GM18861 (cell line): ENCODE results near the gene KCNG2.

Experiments
- ATAC-seq: cut with Tn5 transposase; IDR thresholded peaks from one replicate; pipeline ENCODE4 v1.9.1; 2021; ENCODE audit not compliant: unreplicated experiment

The KCNG2 gene

DNA sequence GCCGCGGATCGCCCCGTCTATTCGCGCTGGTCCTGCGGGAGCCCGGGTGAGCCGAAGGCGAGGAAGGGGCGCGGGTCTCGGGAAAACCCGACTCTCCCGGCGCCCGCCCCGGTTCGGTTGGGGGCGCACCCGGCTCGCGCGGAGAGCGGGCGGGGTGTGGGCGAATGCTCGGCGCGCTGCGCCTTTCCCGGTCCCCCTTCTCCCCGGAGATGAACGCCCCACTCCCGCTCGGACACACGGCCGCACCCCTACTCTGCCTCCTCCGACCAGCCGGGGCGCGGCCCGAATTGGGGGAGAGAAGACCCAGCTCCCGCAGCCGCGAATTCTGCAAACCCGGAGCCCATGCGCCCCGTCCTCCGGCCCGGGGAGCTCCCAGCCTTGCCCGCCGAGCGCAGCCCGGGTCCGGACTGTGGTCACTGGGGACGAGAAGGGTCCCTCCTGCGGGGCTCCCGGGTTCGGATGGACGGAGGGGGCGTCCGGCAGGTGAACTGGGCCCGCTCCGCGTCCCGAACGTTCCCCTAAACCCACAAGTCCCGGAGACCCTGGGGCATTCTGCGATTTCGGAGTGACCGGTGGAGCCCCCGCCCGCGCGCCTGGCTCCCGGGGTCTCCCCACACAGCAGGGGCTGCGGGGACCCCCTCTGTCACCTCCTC, 734 bp downstream of the KCNG2 start:
- no peak for ATAC-seq

DNA sequence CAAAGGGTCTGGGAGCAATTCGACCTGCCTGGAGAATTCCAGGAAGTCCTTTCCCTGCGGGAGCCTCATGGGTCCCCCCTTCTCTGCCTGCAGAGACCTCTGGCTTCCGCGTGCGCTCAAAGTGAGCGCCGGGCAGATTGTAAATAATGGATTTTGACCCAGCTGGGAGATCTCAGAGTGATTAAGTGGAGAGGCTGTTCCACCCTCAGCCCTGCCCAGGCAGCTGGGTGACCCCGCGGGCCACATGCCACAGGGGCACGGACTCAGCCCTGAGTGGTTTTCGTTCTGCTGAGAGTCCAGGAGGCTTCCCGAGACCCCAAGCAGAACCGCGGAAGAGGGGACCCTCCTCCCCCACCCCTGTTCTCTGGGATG, 1.2 kb downstream of the KCNG2 start:
- no peak for ATAC-seq

DNA sequence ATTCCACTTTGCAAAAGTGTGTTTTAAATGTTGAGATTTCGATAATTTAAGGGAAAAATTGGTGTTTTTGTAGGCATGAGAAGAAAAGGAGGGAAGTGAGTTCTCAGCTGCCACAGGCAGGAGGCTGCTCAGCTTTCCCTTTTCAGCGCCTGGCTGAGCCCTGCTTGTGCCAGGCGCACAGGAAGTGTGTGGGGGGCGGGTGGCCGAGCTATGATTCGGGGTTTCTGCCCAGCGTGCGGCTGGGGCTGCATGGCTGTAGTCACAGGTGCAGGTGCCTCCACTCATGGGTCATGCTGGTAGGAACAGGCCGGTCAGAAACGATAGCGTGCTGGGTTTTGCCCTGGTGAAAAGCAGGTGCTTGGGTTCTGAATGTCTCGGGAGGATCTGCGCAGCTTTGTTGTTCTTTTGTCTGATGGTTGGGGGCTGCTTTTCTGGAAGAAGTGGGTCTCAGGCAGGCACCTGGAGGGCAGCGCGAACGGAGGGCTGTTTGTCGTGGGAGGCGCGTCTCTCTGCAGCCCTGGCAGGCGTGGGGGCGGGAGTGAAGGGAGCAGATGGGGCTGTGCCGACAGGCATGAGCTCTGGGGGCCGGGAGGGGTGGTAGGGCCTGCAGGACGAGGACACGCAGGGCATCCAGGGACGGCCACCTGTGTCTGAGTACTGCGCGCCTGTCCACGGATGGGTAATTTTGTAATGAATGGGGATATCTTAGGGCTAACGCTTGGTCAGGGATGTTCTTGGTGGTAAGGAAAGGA, 2.1 kb downstream of the KCNG2 start:
- no peak for ATAC-seq

DNA sequence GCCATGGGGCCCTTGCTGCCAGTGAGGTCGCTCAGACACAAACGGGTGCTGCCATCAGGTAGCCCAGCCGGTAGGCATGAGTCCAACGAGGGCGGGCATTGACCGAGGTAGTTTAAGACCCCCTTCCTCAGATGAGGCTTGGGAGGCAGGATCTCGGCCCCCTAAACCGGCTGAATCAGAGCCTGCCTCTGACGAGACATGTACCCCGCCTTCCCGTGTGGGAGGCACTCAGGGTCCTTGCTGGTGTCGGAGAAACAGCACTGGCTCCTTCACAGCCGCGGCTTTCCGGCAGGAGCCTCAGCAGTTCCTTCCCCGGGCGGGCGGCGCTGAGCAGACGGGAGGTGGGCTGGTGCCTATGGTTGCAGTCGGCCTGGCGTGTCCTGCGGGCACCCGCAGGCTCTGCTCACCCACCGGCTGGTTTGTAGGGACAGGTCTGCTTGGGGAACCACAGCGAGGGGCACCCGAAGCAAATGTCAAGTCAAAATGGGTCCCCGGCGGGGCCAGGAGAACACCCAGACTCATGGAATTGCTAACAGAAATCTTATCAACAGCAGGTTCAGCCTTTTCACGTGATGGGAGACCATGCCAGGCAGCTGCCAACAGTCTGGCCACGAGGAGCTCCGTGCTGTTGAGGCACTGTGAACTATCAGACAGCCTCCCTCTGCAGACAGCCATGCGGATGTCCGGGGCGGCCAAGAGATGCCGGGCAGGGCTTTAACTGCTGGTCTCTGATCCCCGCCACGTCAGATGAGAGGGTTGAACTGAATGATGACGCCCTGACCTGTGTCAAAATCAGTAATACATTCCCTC, 2.8 kb downstream of the KCNG2 start:
- no peak for ATAC-seq

DNA sequence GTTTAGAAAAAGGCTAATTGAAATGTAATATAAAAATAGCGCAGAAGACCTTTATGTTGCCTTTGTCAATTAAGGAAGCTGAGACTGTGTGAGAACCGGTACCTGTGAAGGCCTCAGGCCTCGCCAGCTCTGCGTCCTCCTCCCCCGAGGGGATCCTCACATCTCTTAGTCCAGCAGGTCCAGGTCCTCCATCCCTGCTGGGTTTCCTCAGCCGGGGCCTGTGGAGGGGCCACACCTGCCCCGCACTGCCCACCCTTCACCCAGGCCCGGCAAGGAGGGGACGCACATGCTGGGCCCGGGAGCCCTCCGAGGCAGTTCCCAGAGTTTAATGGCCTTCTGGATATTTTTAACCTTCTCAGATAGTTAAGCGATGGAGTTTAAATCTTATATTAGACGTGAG, 3.5 kb downstream of the KCNG2 start:
- no peak for ATAC-seq

DNA sequence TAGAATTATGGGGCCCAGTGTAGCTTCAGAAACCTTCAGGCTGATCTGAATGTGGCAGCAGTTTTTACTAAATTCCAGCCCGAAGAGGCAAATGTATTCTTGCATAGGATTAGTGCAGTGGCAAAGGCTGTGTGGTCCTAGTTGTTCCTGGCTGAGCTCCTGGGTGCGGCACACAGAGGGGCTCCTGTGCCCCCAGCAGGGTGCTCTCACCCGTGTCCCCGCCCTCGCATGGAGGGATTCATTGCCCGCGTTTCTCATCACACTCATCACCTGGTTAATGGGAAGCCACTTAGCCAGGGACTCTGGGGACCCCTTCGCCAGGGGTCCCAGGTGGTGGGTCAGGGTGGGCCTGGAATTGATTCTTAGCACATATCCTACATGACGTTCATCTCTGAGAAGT, 3.9 kb downstream of the KCNG2 start:
- ATAC-seq: no peak

DNA sequence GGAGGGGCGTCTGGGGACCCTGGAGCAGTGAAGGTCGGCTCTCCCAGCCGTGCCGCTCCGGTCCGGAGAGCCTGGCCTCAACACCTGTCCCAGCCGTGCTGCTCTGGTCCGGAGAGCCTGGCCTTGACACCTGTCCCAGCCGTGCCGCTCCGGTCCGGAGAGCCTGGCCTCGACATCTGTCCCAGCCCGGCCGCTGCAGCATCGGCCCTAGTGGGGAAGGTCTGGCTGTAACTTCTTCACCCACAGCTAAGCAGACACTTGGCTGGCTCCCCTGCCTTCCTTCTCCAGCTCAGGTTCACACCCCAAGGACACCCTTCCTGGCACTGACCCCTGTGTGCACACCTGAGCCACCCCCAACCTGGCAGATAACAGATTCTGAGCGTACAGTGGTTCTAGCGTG, 4.6 kb downstream of the KCNG2 start:
- ATAC-seq: no peak

DNA sequence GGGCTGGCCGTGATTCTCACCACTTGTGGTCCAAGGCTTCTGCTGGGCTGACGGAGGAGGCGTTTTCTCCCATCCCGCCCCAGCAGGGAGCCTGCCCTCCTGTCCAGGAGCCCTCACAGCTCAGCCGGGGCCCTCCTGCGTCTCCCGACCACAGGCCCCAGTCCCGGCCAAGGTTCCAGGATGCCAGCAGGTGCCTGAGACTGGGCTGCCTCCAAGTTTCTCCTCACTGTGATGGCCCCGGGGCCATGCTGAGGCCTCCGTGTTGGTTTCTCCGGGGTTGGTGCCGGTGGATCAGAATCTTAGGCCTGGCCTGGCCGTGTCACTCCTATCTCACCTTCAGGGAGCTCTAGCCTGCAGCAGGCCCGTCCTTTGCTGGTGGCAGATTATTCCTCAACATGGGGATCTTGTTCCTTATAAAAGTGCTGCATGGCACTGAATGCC, 5.9 kb downstream of the KCNG2 start:
- no peak for ATAC-seq

DNA sequence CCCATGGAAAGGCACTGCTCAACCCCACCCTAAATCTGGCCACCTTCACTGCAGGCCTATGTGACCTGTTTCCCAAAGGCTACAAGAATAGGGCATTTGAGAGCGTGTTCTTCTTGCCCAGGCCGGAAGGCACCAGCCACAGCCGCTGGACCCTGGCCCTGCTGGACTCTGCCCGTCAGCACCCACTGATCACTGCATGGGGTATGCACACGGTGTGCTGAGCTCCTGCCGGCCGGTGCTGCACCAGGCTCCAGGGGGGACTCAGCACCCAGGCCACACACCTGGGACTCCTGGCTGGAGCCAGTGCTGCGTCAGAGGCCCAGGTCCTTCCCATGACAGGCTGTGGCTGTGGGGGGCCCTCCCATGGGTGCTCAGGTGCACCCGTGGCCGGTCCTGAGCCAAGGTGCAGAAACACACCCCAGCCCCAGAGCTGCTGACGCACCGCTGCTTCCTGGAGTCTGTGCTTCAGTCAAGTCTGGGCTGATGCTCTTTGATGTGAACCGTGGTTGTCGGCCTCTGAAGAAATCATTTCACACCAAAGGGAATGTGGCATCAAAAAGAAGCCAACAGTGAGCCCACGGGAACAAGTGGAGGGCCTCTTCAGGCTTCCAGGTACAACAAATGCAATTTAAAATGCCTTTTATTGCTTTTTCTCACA, 6.5 kb downstream of the KCNG2 start:
- no peak for ATAC-seq

DNA sequence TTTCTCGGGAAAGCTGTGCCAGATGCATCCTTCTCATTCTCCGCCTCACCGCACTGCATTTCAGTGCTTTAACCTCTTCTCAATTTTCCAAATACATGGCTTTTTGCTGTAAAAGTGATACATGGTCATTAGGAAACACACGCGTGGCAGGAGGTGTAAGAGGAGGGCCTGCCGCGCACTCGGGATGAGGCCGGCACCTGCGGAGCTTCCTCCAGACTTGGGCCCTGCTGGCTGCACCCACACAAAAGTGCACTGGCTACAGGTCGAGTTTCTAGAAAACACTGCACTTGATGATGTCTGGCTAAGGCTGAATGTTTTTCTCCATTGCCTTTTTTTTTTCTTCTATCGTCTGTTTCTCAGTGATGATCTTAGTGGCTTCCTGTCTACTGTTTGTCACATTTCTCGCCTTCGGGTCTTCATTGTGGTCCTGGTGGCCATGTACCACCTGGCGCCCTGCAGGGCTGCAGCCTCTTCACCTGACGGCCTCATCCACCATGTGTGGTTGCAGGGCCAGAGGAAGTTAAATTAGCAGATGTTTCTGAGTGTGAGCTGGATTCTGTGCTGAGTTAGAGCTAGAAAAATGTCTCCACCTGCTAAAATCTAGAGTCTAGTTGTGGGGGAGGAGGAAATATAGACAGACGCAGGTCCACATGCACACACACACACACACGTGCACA, 7.6 kb downstream of the KCNG2 start:
- no peak for ATAC-seq

DNA sequence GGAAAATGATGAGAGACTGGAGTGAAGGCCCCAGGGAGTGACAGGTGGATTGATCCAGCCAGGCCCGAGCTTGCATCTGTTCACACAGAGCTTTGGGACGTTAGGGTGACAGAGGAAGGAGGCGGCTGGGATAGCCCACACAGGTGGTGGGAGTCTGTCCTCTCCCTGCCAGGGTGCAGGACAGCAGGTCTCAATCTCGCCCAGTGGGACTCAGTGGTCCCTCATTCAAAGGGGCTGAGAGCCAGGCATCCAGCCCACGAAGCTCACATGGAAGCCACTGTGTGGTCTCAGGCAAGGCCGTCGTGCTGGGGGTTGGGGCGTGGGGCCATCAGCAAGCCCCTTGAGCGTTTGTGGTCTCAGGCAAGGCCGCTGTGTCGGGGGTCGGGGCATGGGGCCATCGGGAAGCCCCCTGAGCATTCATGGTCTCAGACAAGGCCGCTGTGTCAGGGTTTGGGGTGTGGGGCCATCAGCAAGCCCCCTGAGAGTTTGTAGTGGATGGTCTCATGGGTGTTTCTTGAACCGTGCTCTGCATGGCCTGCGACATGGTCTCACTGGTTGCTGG, 8.3 kb downstream of the KCNG2 start:
- ATAC-seq: no peak

DNA sequence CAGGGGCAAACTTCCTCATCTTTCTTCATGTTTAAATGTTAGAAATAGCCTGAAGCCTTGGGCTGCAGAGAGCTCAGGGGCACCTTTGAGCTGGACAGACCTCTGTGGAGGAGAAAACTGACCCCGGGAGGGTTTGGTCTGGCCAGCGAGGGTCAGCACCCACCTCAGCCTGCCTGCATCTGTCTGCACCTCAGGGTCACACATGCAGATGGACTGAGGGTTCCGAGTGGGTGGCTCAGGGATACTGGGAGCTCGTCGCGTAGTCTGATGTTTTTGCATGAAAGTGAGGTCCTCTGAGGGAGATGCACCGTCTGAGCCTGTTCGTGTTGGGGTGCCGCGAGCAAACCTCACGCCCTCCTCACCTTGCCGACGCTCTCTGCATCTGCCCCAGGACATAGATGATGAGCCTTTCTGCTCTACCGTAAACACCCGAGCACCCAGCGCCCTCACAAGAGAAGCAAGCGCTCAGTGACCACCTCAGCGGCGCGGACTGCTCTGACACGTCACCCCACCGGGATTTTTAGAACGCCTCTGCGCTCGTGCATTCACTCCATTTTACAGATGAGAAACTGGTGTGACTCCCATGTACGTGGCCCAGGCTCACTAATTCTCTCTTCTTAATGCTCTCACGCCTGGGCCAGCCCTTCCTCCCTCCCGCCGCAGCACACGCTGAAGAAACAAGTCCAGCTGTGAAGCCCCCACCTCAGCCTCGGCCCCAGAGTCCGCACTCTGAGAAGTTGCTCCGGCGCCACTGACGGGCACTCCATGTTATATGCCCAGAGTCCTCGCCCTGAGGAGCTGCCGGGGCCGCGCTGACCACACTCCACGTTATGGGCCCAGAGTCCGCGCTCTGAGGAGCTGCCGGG, 9.5 kb downstream of the KCNG2 start:
- ATAC-seq: no peak

DNA sequence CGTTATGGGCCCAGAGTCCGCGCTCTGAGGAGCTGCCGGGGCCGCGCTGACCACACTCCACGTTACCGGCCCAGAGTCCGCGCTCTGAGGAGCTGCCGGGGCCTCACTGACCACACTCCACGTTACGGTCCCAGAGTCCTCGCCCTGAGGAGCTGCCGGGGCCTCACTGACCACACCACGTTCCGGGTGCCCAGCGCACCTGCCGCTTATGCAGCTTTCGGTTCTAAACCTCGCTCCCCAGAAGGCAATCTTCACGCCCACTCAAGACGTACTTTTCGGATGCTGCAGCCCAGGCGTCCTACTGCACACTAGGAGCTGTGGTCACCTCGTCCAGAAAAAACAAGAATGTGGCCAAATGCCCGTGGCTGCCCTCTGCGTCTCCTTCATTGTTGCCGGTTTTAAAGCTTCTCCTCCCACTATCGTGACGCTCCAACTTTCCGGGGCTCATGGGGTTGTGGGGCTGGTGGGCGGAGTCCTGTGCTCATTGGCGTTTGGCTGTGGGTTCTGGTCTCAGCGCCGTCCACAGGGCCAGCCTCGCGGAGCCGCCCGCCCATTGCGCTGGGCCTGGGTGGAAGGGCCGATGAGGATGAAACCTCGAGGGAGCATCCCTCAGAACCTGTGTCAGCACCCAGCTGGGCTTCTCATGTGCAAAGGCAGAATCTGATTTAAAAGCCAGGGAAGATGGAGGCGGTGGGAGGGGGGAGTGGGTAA, 11.9 kb downstream of the KCNG2 start:
- no peak for ATAC-seq

DNA sequence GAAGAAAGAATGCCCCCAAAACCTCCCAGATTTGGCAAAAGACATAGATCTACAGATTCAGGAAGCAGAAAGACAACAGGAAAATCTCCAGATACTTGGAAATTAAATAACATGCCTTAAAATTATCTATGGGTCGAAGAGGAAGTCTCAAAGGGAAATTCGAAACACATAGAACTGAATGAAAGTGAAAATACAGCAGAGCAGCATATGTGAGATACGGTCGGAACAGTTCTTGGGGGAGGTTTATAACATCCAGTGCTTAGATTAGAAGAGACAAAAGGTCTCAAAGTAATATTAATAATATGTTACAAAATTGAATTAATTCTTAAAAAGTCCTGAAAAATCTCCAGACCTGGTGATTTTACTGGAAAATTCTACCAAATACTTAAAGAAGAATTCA, 14.3 kb downstream of the KCNG2 start:
- ATAC-seq: no peak

DNA sequence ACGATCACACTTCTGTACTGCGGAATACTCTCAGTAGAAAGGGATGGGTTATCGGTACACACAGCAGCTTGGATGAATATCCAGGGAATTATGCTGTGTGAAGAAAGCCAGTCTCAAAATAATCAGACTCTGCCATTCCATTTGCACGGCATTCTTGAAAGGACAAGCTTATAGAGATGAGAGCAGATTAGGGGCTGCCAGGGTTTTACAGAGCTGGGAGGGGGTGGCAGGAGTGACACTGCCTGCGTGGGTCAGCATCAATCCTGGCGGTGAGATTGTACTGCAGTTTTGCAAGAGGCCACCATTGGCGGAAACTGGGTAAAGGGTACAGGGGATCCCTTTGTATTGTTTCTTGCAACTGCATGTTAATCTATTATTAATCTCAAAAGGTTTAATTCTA, 16.6 kb downstream of the KCNG2 start:
- ATAC-seq: no peak

DNA sequence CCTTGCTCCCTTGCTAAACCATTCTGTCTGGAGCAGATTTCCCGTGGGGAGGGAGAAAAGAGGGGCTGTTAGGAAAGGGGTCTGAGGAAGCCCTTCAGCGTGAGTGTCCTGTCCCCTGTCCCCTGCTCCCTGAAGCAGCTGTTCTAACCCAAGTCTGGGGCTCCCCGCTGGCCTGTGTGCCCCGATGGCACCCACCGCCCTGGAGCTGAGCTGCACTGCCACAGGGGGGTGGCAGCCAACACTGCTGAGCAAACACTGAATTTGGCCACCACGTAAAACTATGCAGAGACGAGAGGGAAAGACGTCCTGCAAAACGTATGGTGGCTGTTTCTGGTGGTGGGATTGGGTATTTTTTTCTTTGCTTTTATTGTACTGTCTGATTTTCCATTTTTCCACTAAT, 17.9 kb downstream of the KCNG2 start:
- ATAC-seq: no peak

DNA sequence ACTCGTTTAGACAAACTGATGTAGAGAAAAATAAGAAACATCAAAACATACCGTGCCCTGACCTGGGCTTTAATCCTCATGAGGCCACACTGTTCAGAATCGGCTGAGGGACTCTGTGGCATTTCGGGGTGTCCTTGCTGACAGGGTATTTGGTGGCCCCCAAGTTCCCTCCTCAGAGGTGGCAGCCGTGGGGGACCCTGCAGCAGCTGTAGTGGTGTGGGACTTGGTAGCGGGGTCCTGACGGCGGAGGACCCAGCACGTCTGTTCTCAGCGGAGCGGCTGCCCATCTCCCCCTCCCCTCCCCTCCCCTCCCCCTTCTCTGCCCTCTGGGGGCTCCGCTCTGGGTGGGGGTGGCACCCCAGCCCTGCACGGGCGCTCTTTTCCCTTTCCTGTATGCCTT, 18.4 kb downstream of the KCNG2 start:
- no peak for ATAC-seq

DNA sequence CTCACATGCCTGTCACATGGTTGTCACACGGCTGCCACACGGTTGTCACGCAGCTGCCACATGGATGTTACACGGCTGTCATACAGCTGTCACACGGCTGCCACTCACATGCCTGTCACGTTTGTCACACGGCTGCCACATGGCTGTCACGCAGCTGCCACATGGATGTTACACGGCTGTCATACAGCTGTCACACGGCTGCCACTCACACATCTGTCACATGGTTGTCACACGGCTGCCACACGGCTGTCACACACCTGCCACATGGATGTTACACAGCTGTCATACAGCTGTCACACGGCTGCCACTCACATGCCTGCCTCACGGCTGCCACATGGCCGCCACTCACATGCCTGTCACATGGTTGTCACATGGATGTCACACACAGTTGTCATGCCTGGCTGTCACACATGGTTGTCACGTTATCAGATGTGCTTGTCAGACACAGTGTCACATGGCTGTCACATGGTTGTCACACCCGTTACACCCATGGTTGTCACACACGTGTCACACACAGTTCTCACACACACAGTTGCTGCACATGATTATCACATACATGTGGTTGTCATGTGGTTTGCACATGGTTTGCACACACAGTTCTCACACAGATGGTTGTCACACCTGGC, 19.4 kb downstream of the KCNG2 start:
- no peak for ATAC-seq

DNA sequence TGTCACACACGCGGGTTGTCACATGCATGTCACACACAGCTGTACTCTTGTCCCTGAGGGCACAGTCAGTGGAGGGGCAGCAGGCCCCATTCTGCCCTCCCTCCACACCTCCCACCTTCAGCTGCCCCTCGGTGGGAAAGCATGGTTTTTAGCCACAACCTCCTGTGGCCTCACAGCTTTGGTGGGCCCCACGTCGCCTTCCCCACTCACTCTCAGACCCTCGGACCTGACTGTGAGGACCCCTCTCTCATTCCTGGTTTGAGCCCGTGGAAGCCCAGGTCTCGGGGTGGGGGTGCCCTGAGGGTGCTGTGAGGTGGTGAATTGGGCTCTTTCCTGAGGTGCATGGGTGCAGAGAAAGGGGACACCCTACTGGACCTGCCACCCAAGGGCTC, 19.9 kb downstream of the KCNG2 start:
- ATAC-seq: no peak
